H1 (cell line): Measurements from ENCODE around the gene IFNK. TPM values are rescaled to one million over a fixed set of nuclear protein-coding genes. Genes with fewer than 3 reads are reported as not detected.

Experiments used
- CTCF ChIA-PET: fragments of 300-600 bp; sonication (Branson Sonifier 250); formaldehyde crosslinking; loops from one replicate; lab custom pipeline; 2021; ENCODE audit not compliant: partially characterized antibody; lab: Charles Lee
- POLR2A ChIA-PET: fragments of 300-600 bp; sonication (Branson Sonifier 250); formaldehyde crosslinking; loops from one replicate; lab custom pipeline; 2021; ENCODE audit warnings: inconsistent platforms; ENCODE audit not compliant: partially characterized antibody; lab: Charles Lee
- DNase-seq, 2 experiments: peaks; one replicate each; pipeline versions ENCODE4 v3.0.0 to v3.0.0-alpha.2; 2010 to 2022; ENCODE audit warnings: low spot score in 2 of 2, low read depth in 1 of 2, mixed read lengths in 1 of 2
- FAIRE-seq: peaks from 2 replicates; lab custom pipeline; 2011; peaks lifted over from hg19 to GRCh38; lab: Jason Lieb, UNC
- H2AFZ ChIP-seq: 2 replicates; pipeline ENCODE4 v1.8.1; 2012; ENCODE audit warnings: low read length, inconsistent platforms
- H2AK5ac ChIP-seq: 2 replicates; pipeline ENCODE4 v1.6.1; 2013; ENCODE audit warnings: low read depth, low read length
- H2BK120ac ChIP-seq: replicated peaks from 2 replicates; pipeline ENCODE3; 2013; ENCODE audit warnings: low read depth, low read length, inconsistent platforms
- H2BK12ac ChIP-seq: 2 replicates; pipeline ENCODE4 v1.6.1; 2013; ENCODE audit warnings: low read depth, low read length
- H2BK15ac ChIP-seq: 2 replicates; pipeline ENCODE4 v1.6.1; 2013; ENCODE audit warnings: low read length
- H2BK20ac ChIP-seq: 2 replicates; pipeline ENCODE4 v1.6.1; 2013; ENCODE audit warnings: low read length
- H2BK5ac ChIP-seq: 2 replicates; pipeline ENCODE4 v1.6.1; 2013; ENCODE audit warnings: low read depth, low read length
- H3K14ac ChIP-seq: 2 replicates; pipeline ENCODE4 v1.6.1; 2013; ENCODE audit warnings: inconsistent platforms; ENCODE audit not compliant: insufficient read length
- H3K18ac ChIP-seq: 2 replicates; pipeline ENCODE4 v1.6.1; 2013; ENCODE audit warnings: low read length; ENCODE audit errors: extremely low read depth
- H3K23ac ChIP-seq: 2 replicates; pipeline ENCODE4 v1.6.1; 2013; ENCODE audit warnings: inconsistent platforms; ENCODE audit not compliant: insufficient read length
- H3K23me2 ChIP-seq: 2 replicates; pipeline ENCODE4 v1.6.1; 2013; ENCODE audit warnings: low read depth, low read length
- H3K27ac ChIP-seq: 2 replicates; pipeline ENCODE4 v1.6.1; 2011; ENCODE audit warnings: low read depth, low read length, inconsistent platforms
- H3K27me3 ChIP-seq, 4 experiments: replicated peaks in 1 of 4; 1 replicate in 1 of 4; 2 replicates in 3 of 4; pipeline versions ENCODE4 v1.6.1 to v1.8.1; 2011 to 2013; ENCODE audit warnings: low read length in 3 of 4, mild to moderate bottlenecking in 3 of 4, inconsistent platforms in 2 of 4, mixed read lengths in 2 of 4, moderate library complexity in 1 of 4; ENCODE audit not compliant: control insufficient read depth in 3 of 4, insufficient read depth in 3 of 4; ENCODE audit errors: extremely low read depth in 1 of 4
- H3K36me3 ChIP-seq, 4 experiments: 2 replicates each; pipeline versions ENCODE4 v1.6.1 to v1.8.1; 2011 to 2013; ENCODE audit warnings: mild to moderate bottlenecking in 4 of 4, low read length in 3 of 4, moderate library complexity in 2 of 4, control low read depth in 1 of 4, inconsistent platforms in 1 of 4; ENCODE audit not compliant: insufficient read depth in 4 of 4, control insufficient read depth in 2 of 4
- H3K4ac ChIP-seq: replicated peaks from 2 replicates; pipeline ENCODE3; 2013; ENCODE audit warnings: low read length, low read depth, mixed read lengths, inconsistent platforms; ENCODE audit not compliant: insufficient read length
- H3K4me1 ChIP-seq, 4 experiments: replicated peaks in 1 of 4; 1 replicate in 1 of 4; 2 replicates in 3 of 4; pipeline versions ENCODE4 v1.6.1 to v1.8.1; 2011 to 2013; ENCODE audit warnings: low read length in 3 of 4, inconsistent platforms in 2 of 4, mixed read lengths in 1 of 4; ENCODE audit not compliant: insufficient read depth in 4 of 4, control insufficient read depth in 3 of 4
- H3K4me2 ChIP-seq, 2 experiments: 2 replicates each; pipeline versions ENCODE4 v1.6.1 to v1.8.1; 2011 to 2013; ENCODE audit warnings: low read depth in 2 of 2, low read length in 2 of 2, control low read depth in 1 of 2, inconsistent platforms in 1 of 2, mild to moderate bottlenecking in 1 of 2; ENCODE audit not compliant: insufficient read depth in 1 of 2
- H3K4me3 ChIP-seq, 4 experiments: fragments of 200-600, 300-600 bp in 1 of 4; sonication (generic), shearing (Covaris generic), sonication (Bioruptor Twin) in 1 of 4; 2 replicates each; pipeline versions ENCODE4 v1.5.1 to v1.8.1; 2011 to 2016; ENCODE audit warnings: low read length in 4 of 4, low read depth in 3 of 4, control low read depth in 2 of 4, inconsistent platforms in 2 of 4, mild to moderate bottlenecking in 2 of 4, mixed read lengths in 1 of 4, moderate library complexity in 1 of 4; ENCODE audit not compliant: insufficient read depth in 2 of 4; ENCODE audit errors: extremely low read depth in 1 of 4
- H3K56ac ChIP-seq: replicated peaks from 2 replicates; pipeline ENCODE3; 2013; ENCODE audit warnings: low read depth, mild to moderate bottlenecking, mixed read lengths, low read length, inconsistent platforms; ENCODE audit not compliant: insufficient read length
- H3K79me1 ChIP-seq: 2 replicates; pipeline ENCODE4 v1.6.1; 2013; ENCODE audit warnings: low read depth, low read length, control low read depth
- H3K79me2 ChIP-seq, 2 experiments: 2 replicates each; pipeline versions ENCODE4 v1.6.1 to v1.8.1; 2012 to 2013; ENCODE audit warnings: low read length in 2 of 2, mild to moderate bottlenecking in 2 of 2, inconsistent platforms in 1 of 2; ENCODE audit not compliant: insufficient read depth in 2 of 2, control insufficient read depth in 1 of 2
- H3K9ac ChIP-seq, 4 experiments: replicated peaks in 1 of 4; 1 replicate in 1 of 4; 2 replicates in 3 of 4; pipeline versions ENCODE4 v1.6.1 to v1.8.1; 2011 to 2013; ENCODE audit warnings: low read depth in 3 of 4, low read length in 3 of 4, control low read depth in 2 of 4, mild to moderate bottlenecking in 2 of 4, moderate library complexity in 2 of 4, inconsistent platforms in 1 of 4; ENCODE audit errors: extremely low read depth in 1 of 4
- H3K9me3 ChIP-seq, 2 experiments: 2 replicates each; pipeline versions ENCODE4 v1.6.1 to v1.8.1; 2012 to 2013; ENCODE audit warnings: mild to moderate bottlenecking in 2 of 2, moderate library complexity in 2 of 2, control low read depth in 1 of 2, inconsistent platforms in 1 of 2, low read depth in 1 of 2, low read length in 1 of 2, mixed read lengths in 1 of 2; ENCODE audit not compliant: insufficient read depth in 2 of 2
- H4K20me1 ChIP-seq, 2 experiments: replicated peaks in 1 of 2; 2 replicates each; pipeline versions ENCODE3 to v1.8.1; 2011 to 2013; ENCODE audit warnings: inconsistent platforms in 2 of 2, low read length in 2 of 2, mild to moderate bottlenecking in 1 of 2; ENCODE audit not compliant: insufficient read depth in 2 of 2, control insufficient read depth in 1 of 2
- H4K5ac ChIP-seq: 2 replicates; pipeline ENCODE4 v1.6.1; 2013; ENCODE audit warnings: low read length, low read depth, mixed read lengths, inconsistent platforms; ENCODE audit not compliant: insufficient read length
- H4K8ac ChIP-seq: 2 replicates; pipeline ENCODE4 v1.8.0; 2013; ENCODE audit warnings: mild to moderate bottlenecking, moderate library complexity, low read length, inconsistent platforms; ENCODE audit not compliant: insufficient read depth; ENCODE audit errors: extremely low read depth
- H4K91ac ChIP-seq: replicated peaks from 2 replicates; pipeline ENCODE3; 2013; ENCODE audit warnings: low read length, mixed read lengths, inconsistent platforms; ENCODE audit not compliant: insufficient read length
- CHD2 ChIP-seq: IDR thresholded peaks from 2 replicates; pipeline ENCODE4 v1.6.1; 2012; ENCODE audit warnings: low read length, improper control_type of control experiment
- PHF8 ChIP-seq: fragments of 200-600 bp; sonication (generic); conservative IDR thresholded peaks from 2 replicates; pipeline ENCODE4 v1.7.1; 2012; ENCODE audit warnings: low read depth, mild to moderate bottlenecking, inconsistent platforms, low read length, moderate library complexity
- POLR2AphosphoS5 ChIP-seq: IDR thresholded peaks from 2 replicates; pipeline ENCODE4 v1.6.1; 2011; ENCODE audit warnings: low read depth, low read length
- ZNF274 ChIP-seq: IDR thresholded peaks from 2 replicates; pipeline ENCODE4 v1.7.0; 2012; ENCODE audit warnings: low read length, borderline replicate concordance; ENCODE audit errors: extremely low read depth
- WGBS, 2 experiments: shearing (Covaris generic) in 1 of 2; methylation state at CpG; one replicate each; pipeline versions ENCODE4 v1.1.6 to v1.1.7; 2013 to 2015; ENCODE audit warnings: low lambda C conversion rate in 2 of 2, mixed read lengths in 2 of 2, inconsistent platforms in 1 of 2, low coverage in 1 of 2, missing lambda C conversion rate in 1 of 2; ENCODE audit not compliant: insufficient replicate concordance in 2 of 2, insufficient coverage in 1 of 2, insufficient read length in 1 of 2; ENCODE audit errors: extremely low coverage in 1 of 2, missing lambda C conversion rate in 1 of 2; 5-methylcytosine and 5-hydroxymethylcytosine counted together
- polyA plus RNA-seq, 7 experiments: library from polyadenylated mRNA; depleted of rRNA in 3 of 7; stranded (reverse) in 5 of 7; unstranded in 2 of 7; fragments of >200 nt in 5 of 7; fragments of 200-250 nt in 2 of 7; gene quantifications; 1 replicate in 5 of 7; 2 replicates in 1 of 7; 4 replicates in 1 of 7; pipeline versions ENCODE4 v1.2.1 to v1.2.3, GENCODE V29; 2011 to 2013; ENCODE audit warnings: missing spikeins in 2 of 7, mixed read lengths in 2 of 7
- total RNA-seq: library from RNA; stranded (reverse); fragmentation: NEBNext Ultra II Directional; extraction: Animal tissue kit (Norgen Biotek cat#: 25700); gene quantifications from 2 replicates; pipeline ENCODE4 v1.2.1, GENCODE V29; 2021
- TF ChIP-seq, protein P1 (sequence below): IDR thresholded peaks from 2 replicates; pipeline ENCODE4 v1.6.1; 2012; ENCODE audit warnings: inconsistent platforms

The IFNK gene
- total and polyA plus RNA-seq, 2 of the 8 experiments (the other 6 are each of a cell fraction or from before 2014, with no cell fraction given), result not detected

GRCh38 chr9:27503623-27504022 is 20.5 kb upstream of the IFNK start:
- peaks cover 3 to 9% of the 10 kb centered on the region in 2 experiments; a peak in 2 of 4 replicates for H3K79me2 ChIP-seq
- POLR2A ChIA-PET, result no interaction called here
- H2BK15ac ChIP-seq, result no peak overlapping the region
- CTCF ChIA-PET, result no interaction called here
- no peak overlapping the region for H3K18ac ChIP-seq
- 87% methylated on average over 4 of the region's 4 CpGs; no CpG with 5 or more reads in 1 of the 2 experiments for WGBS, 2 experiments
- H3K23ac ChIP-seq, result no peak overlapping the region
- peaks cover 0 to 8% (median 2%) of the 10 kb centered on the region in 4 experiments; a peak in 5 of 7 replicates for H3K4me1 ChIP-seq
- no peak for DNase-seq
- H4K5ac ChIP-seq, result no peak overlapping the region
- H3K4me2 ChIP-seq, result no peak overlapping the region
- no peak overlapping the region for H3K4ac ChIP-seq
- TF ChIP-seq PHF8, result no peak
- TF ChIP-seq CHD2, result no peak
- TF ChIP-seq, protein P1, sequence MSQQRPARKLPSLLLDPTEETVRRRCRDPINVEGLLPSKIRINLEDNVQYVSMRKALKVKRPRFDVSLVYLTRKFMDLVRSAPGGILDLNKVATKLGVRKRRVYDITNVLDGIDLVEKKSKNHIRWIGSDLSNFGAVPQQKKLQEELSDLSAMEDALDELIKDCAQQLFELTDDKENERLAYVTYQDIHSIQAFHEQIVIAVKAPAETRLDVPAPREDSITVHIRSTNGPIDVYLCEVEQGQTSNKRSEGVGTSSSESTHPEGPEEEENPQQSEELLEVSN, result peak; percentile 70
- no peak for TF ChIP-seq ZNF274
- TF ChIP-seq POLR2AphosphoS5, result no peak
- H3K56ac ChIP-seq, result no peak overlapping the region
- H3K14ac ChIP-seq, result no peak overlapping the region
- H3K23me2 ChIP-seq, result no peaks in the 10 kb centered on the region
- H2AK5ac ChIP-seq, result no peak overlapping the region
- no peak overlapping the region for H4K8ac ChIP-seq
- no peak overlapping the region for H4K91ac ChIP-seq
- H3K9ac ChIP-seq, result no peak overlapping the region
- no peak overlapping the region for H3K4me3 ChIP-seq
- H3K27ac ChIP-seq, result no peak overlapping the region
- no peaks in the 10 kb centered on the region for H3K79me1 ChIP-seq
- no peak overlapping the region for H2BK5ac ChIP-seq
- H4K20me1 ChIP-seq, result no peaks in the 10 kb centered on the region
- no peak overlapping the region for H2BK12ac ChIP-seq
- no peak overlapping the region for H2BK20ac ChIP-seq
- no peak overlapping the region for H2BK120ac ChIP-seq
- no peak for FAIRE-seq
- H3K36me3 ChIP-seq, result peaks cover 0 to 6% (median 0%) of the 10 kb centered on the region in 4 experiments; a peak in 1 of 8 replicates
- no peaks in the 10 kb centered on the region for H3K9me3 ChIP-seq
- no peak overlapping the region for H2AFZ ChIP-seq
- no peaks in the 10 kb centered on the region for H3K27me3 ChIP-seq
